Measurements from ENCODE around the gene MARCHF5. TPM values are rescaled to one million over a fixed set of nuclear protein-coding genes. Genes with fewer than 3 reads are reported as not detected.

MARCHF5 gene
- total RNA-seq, 4 donors from 2014 or later, result 9.1 to 22.1 (median 18.6) TPM

- Histone ChIP-seq H3K4me1 (peaks cover 0 to 14% (median 0%) of the 10 kb centered on the region in 4 donors), H3K36me3 (peaks cover 0 to 9% (median 0%) of the 10 kb centered on the region in 3 donors), H3K4me3 (peak overlapping the region; percentile 78 to 99 (median 89)), H3K9me3 (no peaks in the 10 kb centered on the region), H3K27ac (peak overlapping the region; percentile 86 to 93 (median 88)), H3K27me3 (no peaks in the 10 kb centered on the region)
- TF ChIP-seq CTCF (IDR thresholded peaks at IDR 0.05), result peak in 5 of 6 experiments; percentile 27 to 49 (median 36)
- TF ChIP-seq POLR2A (IDR thresholded peaks at IDR 0.05), result no peak
- DNase-seq, result peak; percentile 53 to 79 (median 66)
Observed at GRCh38 chr10:92291921-92292845, 1.2 kb downstream of the MARCHF5 start.

DNA sequence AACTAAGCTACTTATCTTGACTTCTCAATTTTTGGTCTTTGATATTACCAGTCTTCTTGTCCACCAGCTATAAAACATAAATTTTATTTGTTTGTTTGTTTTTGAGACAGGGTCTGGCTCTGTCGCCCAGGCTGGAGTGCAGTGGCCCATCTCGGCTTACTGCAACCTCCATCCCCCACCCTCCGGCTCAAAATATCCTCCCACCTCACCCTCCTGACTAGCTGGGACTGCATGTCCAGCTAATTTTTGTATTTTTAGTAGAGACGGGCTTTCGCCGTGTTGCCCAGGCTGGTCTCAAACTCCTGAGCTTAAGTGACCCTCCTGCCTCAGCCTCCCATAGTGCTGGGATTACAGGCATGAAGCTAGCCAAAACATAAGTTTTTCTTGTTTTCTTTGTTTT lies 7.5 kb downstream of the MARCHF5 start:
- no peak for TF ChIP-seq POLR2A (IDR thresholded peaks at IDR 0.05)
- TF ChIP-seq CTCF (IDR thresholded peaks at IDR 0.05), result no peak
- no peaks in the 10 kb centered on the region for H3K4me1 ChIP-seq
- peaks cover 0 to 4% (median 0%) of the 10 kb centered on the region in 3 donors for H3K36me3 ChIP-seq
- no peaks in the 10 kb centered on the region for H3K27me3 ChIP-seq
- no peak for DNase-seq
- H3K4me3 ChIP-seq, result no peak overlapping the region
- H3K27ac ChIP-seq, result no peak overlapping the region
- no peaks in the 10 kb centered on the region for H3K9me3 ChIP-seq

DNA sequence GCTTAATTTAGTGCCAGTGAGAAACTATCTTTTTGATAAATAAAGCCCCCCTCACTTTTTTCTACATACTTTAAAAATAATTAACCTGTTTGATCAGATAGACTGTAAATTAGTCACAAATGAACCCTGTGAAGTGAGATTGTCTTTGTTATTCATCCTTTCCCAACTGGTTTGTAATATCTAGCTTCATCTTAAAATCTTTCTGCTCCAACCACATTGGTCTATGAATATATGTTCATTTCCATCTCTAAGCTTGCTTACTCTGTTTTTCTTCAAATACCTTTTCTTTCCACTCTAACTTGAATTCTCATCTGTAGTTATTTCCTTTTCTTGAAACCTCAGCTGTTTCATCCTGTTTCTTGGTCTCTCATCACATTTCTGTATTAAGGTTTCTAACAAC lies 12.1 kb downstream of the MARCHF5 start:
- DNase-seq, result no peak
- Histone ChIP-seq H3K36me3 (no peaks in the 10 kb centered on the region), H3K27me3 (no peaks in the 10 kb centered on the region), H3K27ac (no peak overlapping the region), H3K9me3 (no peaks in the 10 kb centered on the region), H3K4me1 (no peaks in the 10 kb centered on the region), H3K4me3 (no peak overlapping the region)
- no peak for TF ChIP-seq CTCF (IDR thresholded peaks at IDR 0.05)
- TF ChIP-seq POLR2A (IDR thresholded peaks at IDR 0.05), result no peak

DNA sequence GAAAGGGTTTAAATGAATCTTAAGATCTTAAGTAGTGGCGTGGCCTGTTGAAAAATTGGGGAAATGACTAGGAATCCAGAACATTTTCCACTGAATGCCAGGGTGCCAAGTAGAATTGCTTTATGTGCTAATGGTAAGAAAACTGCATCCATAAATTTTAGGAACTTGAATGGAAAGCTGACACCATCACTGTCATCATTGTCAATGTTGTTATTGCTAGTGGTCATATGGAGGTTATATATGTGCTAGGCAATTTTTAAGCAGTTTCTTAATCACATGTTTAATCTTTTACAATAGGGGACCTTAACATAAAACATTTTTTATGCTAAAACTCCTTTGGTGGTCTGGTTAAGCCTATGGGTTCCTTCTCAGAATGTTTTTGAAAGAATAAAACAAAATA lies 13.1 kb downstream of the MARCHF5 start:
- Histone ChIP-seq H3K4me1 (no peaks in the 10 kb centered on the region), H3K27me3 (no peaks in the 10 kb centered on the region), H3K27ac (no peak overlapping the region), H3K9me3 (no peaks in the 10 kb centered on the region), H3K4me3 (no peak overlapping the region), H3K36me3 (no peaks in the 10 kb centered on the region)
- TF ChIP-seq CTCF (IDR thresholded peaks at IDR 0.05), result no peak
- DNase-seq, result no peak

- Histone ChIP-seq H3K27ac (no peak overlapping the region), H3K4me1 (no peaks in the 10 kb centered on the region), H3K36me3 (no peaks in the 10 kb centered on the region), H3K27me3 (no peaks in the 10 kb centered on the region), H3K9me3 (no peaks in the 10 kb centered on the region), H3K4me3 (no peak overlapping the region)
- DNase-seq, result no peak
- TF ChIP-seq POLR2A (IDR thresholded peaks at IDR 0.05) (no peak), CTCF (IDR thresholded peaks at IDR 0.05) (no peak)
Observed at GRCh38 chr10:92305133-92306072, 14.4 kb downstream of the MARCHF5 start.
